MCF 10A (cell line): ENCODE measurements around the gene NDUFB1. TPM values are rescaled to one million over a fixed set of nuclear protein-coding genes. Genes with fewer than 3 reads are reported as not detected.

ENCODE experiments used
- BruUV-seq: library from RNA; stranded (reverse); fragments of 400-500 nt; replicated peaks from 2 replicates; lab custom pipeline; 2021; lab: Mats Ljungman, UMichigan
- CTCF ChIA-PET: fragments of 300-600 bp; sonication (Branson Sonifier 250); formaldehyde crosslinking; extraction: SDS; loops from one replicate; lab custom pipeline; 2021; ENCODE audit warnings: antibody characterized with exemption, inconsistent platforms; lab: Yijun Ruan, JAX
- POLR2A ChIA-PET: fragments of 300-600, 350-650 bp; sonication (Branson Sonifier 250); formaldehyde crosslinking; extraction: SDS; loops from one replicate; lab custom pipeline; 2020; ENCODE audit warnings: antibody characterized with exemption, inconsistent platforms; lab: Yijun Ruan, JAX
- DNase-seq: peaks from one replicate; pipeline ENCODE4 v3.0.0-alpha.2; 2018; ENCODE audit not compliant: unreplicated experiment
- H3K27ac Mint-ChIP-seq: one replicate; pipeline ENCODE4 v1.8.0; 2022; ENCODE audit warnings: mild to moderate bottlenecking, low read depth, mixed read lengths; ENCODE audit not compliant: unreplicated experiment
- H3K27me3 Mint-ChIP-seq: one replicate; pipeline ENCODE4 v1.8.0; 2022; ENCODE audit warnings: mixed read lengths; ENCODE audit not compliant: insufficient read depth, unreplicated experiment
- H3K36me3 Mint-ChIP-seq: one replicate; pipeline ENCODE4 v1.8.0; 2022; ENCODE audit warnings: mild to moderate bottlenecking, moderate library complexity, mixed read lengths; ENCODE audit not compliant: insufficient read depth, unreplicated experiment
- H3K4me1 Mint-ChIP-seq: one replicate; pipeline ENCODE4 v1.8.0; 2022; ENCODE audit warnings: mixed read lengths; ENCODE audit not compliant: insufficient read depth, unreplicated experiment
- H3K4me3 Mint-ChIP-seq: one replicate; pipeline ENCODE4 v1.8.0; 2022; ENCODE audit warnings: mild to moderate bottlenecking, moderate library complexity, mixed read lengths; ENCODE audit not compliant: unreplicated experiment
- H3K9me3 Mint-ChIP-seq: one replicate; pipeline ENCODE4 v1.8.0; 2022; ENCODE audit warnings: mixed read lengths; ENCODE audit not compliant: unreplicated experiment
- intact Hi-C: fragments of 100-400 bp; cut with micrococcal nuclease; formaldehyde crosslinking; loops from 2 replicates; pipeline ENCODE4 v1.14.1; 2022
- total RNA-seq: library from RNA; stranded (reverse); gene quantifications from 2 replicates; pipeline ENCODE4 v1.2.3, GENCODE V29; 2022
- TF ChIP-seq, protein P1 (sequence below): fragments of 200-600 bp; IDR thresholded peaks from one replicate; pipeline ENCODE4 v1.8.0; 2022; ENCODE audit warnings: antibody characterized with exemption, mild to moderate bottlenecking; ENCODE audit not compliant: unreplicated experiment

Gene NDUFB1
- total RNA-seq, 1 experiment from 2014 or later = 134 TPM

DNA sequence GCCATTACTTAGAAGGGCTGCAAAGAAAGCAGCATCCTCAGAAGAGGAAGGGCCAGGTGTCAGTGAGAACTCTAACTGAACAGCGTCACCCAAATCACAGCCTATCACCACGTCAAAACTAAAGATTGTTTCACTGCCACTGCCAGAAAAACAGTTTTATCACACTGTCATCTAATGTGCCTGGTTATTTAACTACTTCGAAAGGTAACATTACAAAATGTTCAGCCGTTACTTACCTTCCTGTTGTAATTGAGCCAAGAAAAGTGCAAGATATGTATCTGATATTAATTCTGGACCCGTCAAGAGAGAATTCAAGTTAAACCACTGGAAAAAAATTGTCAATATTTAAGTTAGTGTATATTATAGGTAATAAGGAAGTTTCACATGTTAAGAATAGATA, 33.0 kb downstream of the NDUFB1 start:
- intact Hi-C loops = no loop called here
- Mint-ChIP-seq H3K27ac (no peak overlapping the region), H3K27me3 (no peaks in the 10 kb centered on the region), H3K36me3 (peaks cover 68% of the 10 kb centered on the region), H3K9me3 (no peaks in the 10 kb centered on the region), H3K4me1 (no peaks in the 10 kb centered on the region), H3K4me3 (no peak overlapping the region)
- ChIA-PET POLR2A (interaction anchor here (0.6 kb wide), 1 partner anchor 414 kb away, joined by 3 read pairs; no protein-coding TSS in a partner anchor), CTCF (interaction anchor here (1.1 to 1.3 kb wide), 2 partner anchors 10 to 15 kb away, joined by 4 to 5 read pairs; no protein-coding TSS in a partner anchor)
- TF ChIP-seq, protein P1, sequence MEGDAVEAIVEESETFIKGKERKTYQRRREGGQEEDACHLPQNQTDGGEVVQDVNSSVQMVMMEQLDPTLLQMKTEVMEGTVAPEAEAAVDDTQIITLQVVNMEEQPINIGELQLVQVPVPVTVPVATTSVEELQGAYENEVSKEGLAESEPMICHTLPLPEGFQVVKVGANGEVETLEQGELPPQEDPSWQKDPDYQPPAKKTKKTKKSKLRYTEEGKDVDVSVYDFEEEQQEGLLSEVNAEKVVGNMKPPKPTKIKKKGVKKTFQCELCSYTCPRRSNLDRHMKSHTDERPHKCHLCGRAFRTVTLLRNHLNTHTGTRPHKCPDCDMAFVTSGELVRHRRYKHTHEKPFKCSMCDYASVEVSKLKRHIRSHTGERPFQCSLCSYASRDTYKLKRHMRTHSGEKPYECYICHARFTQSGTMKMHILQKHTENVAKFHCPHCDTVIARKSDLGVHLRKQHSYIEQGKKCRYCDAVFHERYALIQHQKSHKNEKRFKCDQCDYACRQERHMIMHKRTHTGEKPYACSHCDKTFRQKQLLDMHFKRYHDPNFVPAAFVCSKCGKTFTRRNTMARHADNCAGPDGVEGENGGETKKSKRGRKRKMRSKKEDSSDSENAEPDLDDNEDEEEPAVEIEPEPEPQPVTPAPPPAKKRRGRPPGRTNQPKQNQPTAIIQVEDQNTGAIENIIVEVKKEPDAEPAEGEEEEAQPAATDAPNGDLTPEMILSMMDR = no peak
- no peak for DNase-seq
- BruUV-seq = no TSS peak

DNA sequence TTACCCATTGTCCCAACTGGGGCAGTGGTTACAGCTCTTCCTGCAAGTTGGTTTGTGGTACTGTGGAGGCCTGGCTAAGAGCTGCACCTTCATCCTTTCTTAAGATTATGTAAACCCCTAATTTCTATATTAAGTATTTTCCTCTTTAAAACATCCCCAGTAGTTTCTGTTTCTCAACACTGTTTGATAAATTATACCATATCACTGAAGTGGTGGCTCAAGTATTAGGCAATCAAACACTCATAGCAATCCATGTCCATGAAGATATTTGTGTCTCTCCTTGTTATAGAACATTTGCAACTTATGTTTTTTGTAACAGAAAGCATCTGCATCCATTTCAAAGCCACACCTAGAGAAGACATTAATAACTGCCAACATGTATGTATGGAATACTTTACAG, 47.0 kb downstream of the NDUFB1 start:
- POLR2A ChIA-PET = no interaction called here

More for the DNA sequence above, 47.0 kb downstream of the NDUFB1 start:
- no peaks in the 10 kb centered on the region for H3K27me3 Mint-ChIP-seq
- H3K4me3 Mint-ChIP-seq = no peak overlapping the region
- H3K9me3 Mint-ChIP-seq = no peaks in the 10 kb centered on the region
- no peak for DNase-seq
- H3K27ac Mint-ChIP-seq = no peak overlapping the region
- no TSS peak for BruUV-seq
- CTCF ChIA-PET = no interaction called here
- intact Hi-C loops = no loop called here
- peaks cover 84% of the 10 kb centered on the region for H3K36me3 Mint-ChIP-seq
- TF ChIP-seq, protein P1 = no peak
- no peaks in the 10 kb centered on the region for H3K4me1 Mint-ChIP-seq

Other genes starting within 250 kb of the NDUFB1 start
- gene FBLN5, start 174.0 kb downstream of the NDUFB1 start, total RNA-seq = 4.3 and 14.8 TPM in 2 replicates
- gene TRIP11, start 81.6 kb downstream of the NDUFB1 start, total RNA-seq = 65.8 and 73.6 TPM in 2 replicates
- 24.9 and 31.6 TPM in 2 replicates for gene ATXN3, start 15.1 kb downstream of the NDUFB1 start, total RNA-seq
- 116 and 121 TPM in 2 replicates for gene CPSF2, start 263 bp upstream of the NDUFB1 start, total RNA-seq
- gene SLC24A4, start 201.5 kb upstream of the NDUFB1 start, total RNA-seq = not detected in 2 replicates